B cell (primary cell): ENCODE results near the gene RALB. TPM values are rescaled to one million over a fixed set of nuclear protein-coding genes. Genes with fewer than 3 reads are reported as not detected.

Experiments used
- ATAC-seq: fragments of 200-7000 bp; cut with Tn5 transposase; one replicate; pipeline ENCODE4 v1.10.0; 2021; ENCODE audit warnings: low read depth, mild to moderate bottlenecking, moderate number of reproducible peaks, moderate library complexity
- CTCF ChIA-PET: fragments of 350-600 bp; sonication (Branson Sonifier 250); formaldehyde crosslinking; loops from one replicate; lab custom pipeline; 2021; ENCODE audit warnings: antibody characterized with exemption, inconsistent platforms; lab: Charles Lee
- POLR2A ChIA-PET: fragments of 350-600 bp; sonication (Branson Sonifier 250); formaldehyde crosslinking; loops from one replicate; lab custom pipeline; 2021; ENCODE audit warnings: antibody characterized with exemption; lab: Charles Lee
- DNase-seq: peaks from one replicate; pipeline ENCODE4 v3.0.0; 2013
- H2AFZ ChIP-seq: 2 replicates; pipeline ENCODE4 v1.6.1; 2012; ENCODE audit warnings: mild to moderate bottlenecking, low read depth, low read length; ENCODE audit not compliant: insufficient read depth, poor library complexity, severe bottlenecking
- H3K27ac ChIP-seq, 2 donors: 1 replicate in 1 of 2; 2 replicates in 1 of 2; pipeline ENCODE4 v1.5.1; 2012 to 2013; ENCODE audit warnings: low read length in 2 of 2, mild to moderate bottlenecking in 2 of 2, moderate library complexity in 1 of 2
- H3K27me3 ChIP-seq, 4 experiments: fragments of 200-600 bp in 1 of 4; sonication (generic) in 1 of 4; replicated peaks in 1 of 4; 1 replicate in 2 of 4; 2 replicates in 2 of 4; pipeline versions ENCODE4 v1.6.1 to v1.7.0; 2013 to 2016; ENCODE audit warnings: low read length in 3 of 4, mild to moderate bottlenecking in 2 of 4, mixed read lengths in 1 of 4, moderate library complexity in 1 of 4; ENCODE audit not compliant: insufficient read depth in 4 of 4, control insufficient read depth in 3 of 4; ENCODE audit errors: control extremely low read depth in 1 of 4
- H3K36me3 ChIP-seq, 2 experiments: replicated peaks in 1 of 2; 1 replicate in 1 of 2; 2 replicates in 1 of 2; pipeline versions ENCODE4 v1.6.1 to v1.7.1; 2013; ENCODE audit warnings: low read length in 1 of 2; ENCODE audit not compliant: insufficient read depth in 2 of 2, control insufficient read depth in 1 of 2; ENCODE audit errors: control extremely low read depth in 1 of 2, extremely low read depth in 1 of 2
- H3K4me1 ChIP-seq, 2 donors: fragments of 200-600 bp in 1 of 2; sonication (generic) in 1 of 2; 1 replicate in 1 of 2; 2 replicates in 1 of 2; pipeline versions ENCODE4 v1.5.1 to v1.6.1; 2013 to 2017; ENCODE audit warnings: low read length in 2 of 2; ENCODE audit not compliant: control insufficient read depth in 2 of 2, insufficient read depth in 2 of 2
- H3K4me2 ChIP-seq: replicated peaks from 2 replicates; pipeline ENCODE3; 2012; ENCODE audit warnings: mild to moderate bottlenecking, low read depth, low read length; ENCODE audit not compliant: poor library complexity, severe bottlenecking
- H3K4me3 ChIP-seq, 5 experiments: fragments of 200-600 bp in 1 of 5; sonication (generic) in 1 of 5; 1 replicate in 3 of 5; 2 replicates in 2 of 5; pipeline versions ENCODE4 v1.5.1 to v1.7.0; 2011 to 2016; ENCODE audit warnings: low read length in 4 of 5, mild to moderate bottlenecking in 4 of 5, low read depth in 2 of 5, control low read depth in 1 of 5, moderate library complexity in 1 of 5; ENCODE audit not compliant: insufficient read depth in 1 of 5; ENCODE audit errors: control extremely low read depth in 1 of 5, extremely low read depth in 1 of 5
- H3K79me2 ChIP-seq: fragments of 200-600 bp; sonication (generic); one replicate; pipeline ENCODE4 v1.6.0; 2016; ENCODE audit warnings: low read length; ENCODE audit not compliant: control insufficient read depth, insufficient read depth
- H3K9ac ChIP-seq: fragments of 200-600 bp; sonication (generic); 2 replicates; pipeline ENCODE4 v1.6.1; 2017; ENCODE audit warnings: mild to moderate bottlenecking, low read length, moderate library complexity
- H3K9me3 ChIP-seq, 3 donors: one replicate each; pipeline versions ENCODE4 v1.6.1 to v1.7.1; 2013; ENCODE audit warnings: low read length in 2 of 3; ENCODE audit not compliant: control insufficient read depth in 2 of 3, insufficient read depth in 1 of 3; ENCODE audit errors: control extremely low read depth in 1 of 3
- H4K20me1 ChIP-seq: 2 replicates; pipeline ENCODE4 v1.6.0; 2012; ENCODE audit warnings: mild to moderate bottlenecking, low read length; ENCODE audit not compliant: insufficient read depth, control insufficient read depth, poor library complexity, severe bottlenecking
- H3K27ac Mint-ChIP-seq: one replicate; pipeline ENCODE4 v1.8.0; 2021; ENCODE audit warnings: mixed read lengths
- H3K27me3 Mint-ChIP-seq: one replicate; pipeline ENCODE4 v1.8.0; 2021; ENCODE audit warnings: mixed read lengths
- H3K4me1 Mint-ChIP-seq: one replicate; pipeline ENCODE4 v1.8.0; 2021; ENCODE audit warnings: mixed read lengths
- H3K4me3 Mint-ChIP-seq: one replicate; pipeline ENCODE4 v1.8.0; 2021; ENCODE audit warnings: mixed read lengths
- H3K9me3 Mint-ChIP-seq: one replicate; pipeline ENCODE4 v1.8.0; 2022; ENCODE audit warnings: mixed read lengths; ENCODE audit not compliant: insufficient read depth
- CTCF ChIP-seq: fragments of 200-600 bp; IDR thresholded peaks from one replicate; pipeline ENCODE4 v1.8.0; 2022; ENCODE audit warnings: antibody characterized with exemption, mild to moderate bottlenecking
- EZH2 ChIP-seq: IDR thresholded peaks from 2 replicates; pipeline ENCODE4 v1.6.1; 2012; ENCODE audit warnings: borderline replicate concordance, low read depth, mild to moderate bottlenecking, moderate library complexity, low read length; ENCODE audit not compliant: insufficient read depth, poor library complexity, severe bottlenecking
- WGBS: methylation state at CpG from one replicate; pipeline ENCODE4 v1.1.5; 2013; ENCODE audit warnings: missing lambda C conversion rate; ENCODE audit not compliant: insufficient coverage; 5-methylcytosine and 5-hydroxymethylcytosine counted together
- intact Hi-C: fragments of 100-400 bp; cut with micrococcal nuclease; formaldehyde crosslinking; loops from one replicate; pipeline ENCODE4 v1.10.0; 2022
- polyA plus RNA-seq: library from polyadenylated mRNA; depleted of rRNA; stranded (reverse); fragments of >200 nt; gene quantifications from 2 replicates; pipeline ENCODE4 v1.2.3, GENCODE V29; 2012
- total RNA-seq, 2 donors: library from RNA; stranded (reverse); fragments of 120-200 nt in 1 of 2; gene quantifications; 1 replicate in 1 of 2; 2 replicates in 1 of 2; pipeline versions ENCODE4 v1.2.3 to v1.2.4, GENCODE V29; 2013 to 2022

RALB gene
- total and polyA plus RNA-seq, 2 donors (not counting 1 experiment from before 2014, with no cell fraction given), result 19.3 to 35.9 TPM

- H3K4me3 ChIP-seq, result no peak overlapping the region
- POLR2A ChIA-PET, result no interaction called here
- no peak overlapping the region for H3K27ac Mint-ChIP-seq
These were observed 69.7 kb downstream of the RALB start for GRCh38 chr2:120322329-120322728.

GRCh38 chr2:120323214-120323613, 70.6 kb downstream of the RALB start:
- Histone ChIP-seq H3K4me3 (no peak overlapping the region), H3K4me2 (no peak overlapping the region), H3K9me3 (peaks cover 0 to 4% (median 0%) of the 10 kb centered on the region in 3 donors), H3K79me2 (no peaks in the 10 kb centered on the region), H3K4me1 (no peaks in the 10 kb centered on the region), H3K27ac (no peak overlapping the region), H3K27me3 (peaks cover 0 to 17% (median 2%) of the 10 kb centered on the region in 4 experiments), H3K9ac (no peak overlapping the region), H2AFZ (no peak overlapping the region), H3K36me3 (no peaks in the 10 kb centered on the region), H4K20me1 (no peaks in the 10 kb centered on the region)
- TF ChIP-seq EZH2, result no peak
- no peak for TF ChIP-seq CTCF
- DNase-seq (no peak), ATAC-seq (no peak)
- intact Hi-C loops, result no loop called here
- 90% methylated on average over 8 of the region's 10 CpGs for WGBS
- ChIA-PET POLR2A (no interaction called here), CTCF (interaction anchor here (1.1 to 1.7 kb wide), 2 partner anchors 8 to 10 kb away, joined by 4 to 6 read pairs; no protein-coding TSS in a partner anchor)
- Mint-ChIP-seq H3K27ac (no peak overlapping the region), H3K27me3 (peaks cover 23% of the 10 kb centered on the region), H3K9me3 (no peaks in the 10 kb centered on the region), H3K4me3 (no peak overlapping the region), H3K4me1 (peaks cover 1% of the 10 kb centered on the region)

More at GRCh38 chr2:120322329-120322728, 69.7 kb downstream of the RALB start:
- ATAC-seq (no peak), DNase-seq (no peak)
- Histone ChIP-seq H3K27ac (no peak overlapping the region), H3K4me1 (no peaks in the 10 kb centered on the region), H2AFZ (no peak overlapping the region), H3K79me2 (no peaks in the 10 kb centered on the region), H3K36me3 (no peaks in the 10 kb centered on the region), H3K4me2 (no peak overlapping the region), H3K27me3 (peaks cover 0 to 15% (median 2%) of the 10 kb centered on the region in 4 experiments), H3K9me3 (peaks cover 0 to 4% (median 0%) of the 10 kb centered on the region in 3 donors), H4K20me1 (no peaks in the 10 kb centered on the region), H3K9ac (no peak overlapping the region)
- no peaks in the 10 kb centered on the region for H3K9me3 Mint-ChIP-seq
- H3K27me3 Mint-ChIP-seq, result peaks cover 16% of the 10 kb centered on the region
- H3K4me1 Mint-ChIP-seq, result peaks cover 1% of the 10 kb centered on the region
- 100% methylated on average over 6 of the region's 7 CpGs for WGBS
- CTCF ChIA-PET, result interaction anchor here (0.6 kb wide), 1 partner anchor 8 kb away, joined by 3 read pairs; no protein-coding TSS in a partner anchor
- no peak overlapping the region for H3K4me3 Mint-ChIP-seq
- no peak for TF ChIP-seq CTCF
- no peak for TF ChIP-seq EZH2
- intact Hi-C loops, result no loop called here
